Measurements from ENCODE around the gene SLC35F1. TPM values are rescaled to one million over a fixed set of nuclear protein-coding genes. Genes with fewer than 3 reads are reported as not detected.

Gene SLC35F1
- total RNA-seq, 1 donor from 2014 or later = 4.5 TPM

- no peaks in the 10 kb centered on the region for H3K4me1 Mint-ChIP-seq (ENCODE audit: low read depth)
- H3K4me3 Mint-ChIP-seq (ENCODE audit: low read depth) = no peak overlapping the region
- H3K27me3 Mint-ChIP-seq = no peaks in the 10 kb centered on the region
- H3K27ac Mint-ChIP-seq = no peak overlapping the region
- no peak for DNase-seq (ENCODE audit: low spot score, unreplicated experiment)
- peaks cover 4% of the 10 kb centered on the region for H3K9me3 Mint-ChIP-seq (ENCODE audit: low read depth)
- no peak for TF ChIP-seq CTCF (IDR thresholded peaks at IDR 0.05; ENCODE audit: unreplicated experiment)
- H3K36me3 Mint-ChIP-seq (ENCODE audit: insufficient read depth) = no peaks in the 10 kb centered on the region
Measured at GRCh38 chr6:118085665-118086064, 178.6 kb downstream of the SLC35F1 start.

GRCh38 chr6:118086159-118086558 is 179.1 kb downstream of the SLC35F1 start:
- Mint-ChIP-seq H3K27me3 (no peaks in the 10 kb centered on the region), H3K4me1 (ENCODE audit: low read depth) (no peaks in the 10 kb centered on the region), H3K27ac (no peak overlapping the region), H3K4me3 (ENCODE audit: low read depth) (no peak overlapping the region), H3K36me3 (ENCODE audit: insufficient read depth) (no peaks in the 10 kb centered on the region), H3K9me3 (ENCODE audit: low read depth) (peaks cover 8% of the 10 kb centered on the region)
- no peak for TF ChIP-seq CTCF (IDR thresholded peaks at IDR 0.05; ENCODE audit: unreplicated experiment)
- no peak for DNase-seq (ENCODE audit: low spot score, unreplicated experiment)

DNA sequence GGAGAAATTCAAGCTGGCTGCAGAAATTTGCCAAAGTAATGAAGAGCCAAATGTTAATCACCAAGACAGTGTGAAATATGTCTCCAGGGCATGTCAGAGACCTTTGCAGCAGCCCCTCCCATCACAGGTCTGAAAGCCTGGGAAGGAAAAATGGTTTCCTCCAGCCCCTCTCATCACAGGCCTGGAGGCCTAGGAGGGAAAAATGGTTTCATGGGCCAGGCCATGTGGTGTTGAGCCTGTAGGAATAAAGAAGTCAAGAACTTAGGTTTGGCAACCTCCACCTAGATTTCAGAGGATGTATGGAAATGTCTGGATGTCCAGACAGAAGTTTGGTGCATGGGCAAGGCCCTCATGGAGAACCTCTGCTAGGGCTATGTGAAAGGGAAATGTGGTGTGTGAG is 185.0 kb downstream of the SLC35F1 start:
- H3K36me3 Mint-ChIP-seq (ENCODE audit: insufficient read depth) = peaks cover 5% of the 10 kb centered on the region
- H3K9me3 Mint-ChIP-seq (ENCODE audit: low read depth) = peaks cover 20% of the 10 kb centered on the region
- TF ChIP-seq CTCF (IDR thresholded peaks at IDR 0.05; ENCODE audit: unreplicated experiment) = no peak
- H3K27ac Mint-ChIP-seq = no peak overlapping the region
- DNase-seq (ENCODE audit: low spot score, unreplicated experiment) = no peak
- no peak overlapping the region for H3K4me3 Mint-ChIP-seq (ENCODE audit: low read depth)
- no peaks in the 10 kb centered on the region for H3K4me1 Mint-ChIP-seq (ENCODE audit: low read depth)
- no peaks in the 10 kb centered on the region for H3K27me3 Mint-ChIP-seq

DNA sequence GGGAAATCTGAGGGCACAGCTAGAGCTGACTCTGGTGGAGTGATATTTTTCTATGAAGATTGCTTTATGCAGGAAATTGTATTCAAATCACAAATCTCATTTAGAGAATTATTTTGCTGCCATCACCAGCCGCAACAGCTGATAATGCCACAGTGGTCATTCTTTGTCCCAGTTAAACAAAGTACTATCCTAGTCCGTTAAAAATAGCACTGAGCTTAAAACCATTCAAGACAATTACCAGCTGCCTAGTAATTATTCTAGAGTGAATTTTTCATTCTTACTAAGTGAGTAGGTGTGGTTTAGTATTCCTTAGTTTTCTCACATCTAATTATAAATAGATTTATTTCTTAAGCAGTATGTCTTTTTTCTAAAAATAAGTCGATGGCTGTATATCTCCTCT is 190.5 kb downstream of the SLC35F1 start:
- no peaks in the 10 kb centered on the region for H3K4me1 Mint-ChIP-seq (ENCODE audit: low read depth)
- H3K27ac Mint-ChIP-seq = no peak overlapping the region
- H3K27me3 Mint-ChIP-seq = no peaks in the 10 kb centered on the region
- no peak for DNase-seq (ENCODE audit: low spot score, unreplicated experiment)
- no peak for TF ChIP-seq CTCF (IDR thresholded peaks at IDR 0.05; ENCODE audit: unreplicated experiment)
- H3K9me3 Mint-ChIP-seq (ENCODE audit: low read depth) = peaks cover 5% of the 10 kb centered on the region
- H3K36me3 Mint-ChIP-seq (ENCODE audit: insufficient read depth) = no peaks in the 10 kb centered on the region
- H3K4me3 Mint-ChIP-seq (ENCODE audit: low read depth) = no peak overlapping the region

DNA sequence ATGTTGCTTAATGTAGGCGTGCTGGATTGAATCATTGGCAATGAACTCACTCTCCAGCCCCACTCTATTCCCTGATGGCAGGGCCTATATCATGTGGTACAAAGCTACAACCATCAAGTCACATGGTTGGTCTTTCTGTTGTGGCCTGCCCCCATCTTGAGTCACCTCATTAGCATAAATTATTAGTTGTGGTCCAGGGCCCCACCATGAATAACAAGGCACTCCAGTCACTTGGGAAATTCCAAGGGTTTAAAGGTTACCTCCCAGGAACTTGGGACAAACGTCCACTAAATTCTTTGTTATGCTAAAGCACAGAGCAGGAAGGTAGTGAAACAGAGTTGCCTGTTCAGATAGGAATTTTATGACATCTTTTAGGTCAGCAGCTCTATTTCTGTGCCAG is 193.7 kb downstream of the SLC35F1 start:
- no peak for TF ChIP-seq CTCF (IDR thresholded peaks at IDR 0.05; ENCODE audit: unreplicated experiment)
- no peak for DNase-seq (ENCODE audit: low spot score, unreplicated experiment)
- H3K4me1 Mint-ChIP-seq (ENCODE audit: low read depth) = no peaks in the 10 kb centered on the region

More for the DNA sequence above, 193.7 kb downstream of the SLC35F1 start:
- Mint-ChIP-seq H3K36me3 (ENCODE audit: insufficient read depth) (no peaks in the 10 kb centered on the region), H3K9me3 (ENCODE audit: low read depth) (no peaks in the 10 kb centered on the region), H3K27ac (no peak overlapping the region), H3K4me3 (ENCODE audit: low read depth) (no peak overlapping the region), H3K27me3 (no peaks in the 10 kb centered on the region)

All from progenitor cell of endocrine pancreas (in vitro differentiated cells).